Activated CD4-positive, alpha-beta T cell treated with anti-CD3 and anti-CD28 coated beads for 36 hours (primary cell): ENCODE results near the gene AP2A1. TPM values are rescaled to one million over a fixed set of nuclear protein-coding genes. Genes with fewer than 3 reads are reported as not detected.
"Not testable (repeated sequence)": the region's sequence is repeated elsewhere in the genome, so short reads cannot be mapped to it uniquely, and the experiment has no call there.

Experiments used
- ATAC-seq: fragments of 200-7000 bp; cut with Tn5 transposase; one replicate; pipeline ENCODE4 v1.10.0; 2021; ENCODE audit warnings: mild to moderate bottlenecking, moderate library complexity
- CTCF ChIA-PET: fragments of 350-600 bp; sonication (Branson Sonifier 250); formaldehyde crosslinking; loops from one replicate; lab custom pipeline; 2021; ENCODE audit warnings: antibody characterized with exemption; lab: Charles Lee
- POLR2A ChIA-PET: fragments of 350-600 bp; sonication (Branson Sonifier 250); formaldehyde crosslinking; loops from one replicate; lab custom pipeline; 2021; ENCODE audit warnings: antibody characterized with exemption, inconsistent platforms; lab: Charles Lee
- DNase-seq: peaks from one replicate; pipeline ENCODE4 v3.0.0-alpha.2; 2020
- H3K27ac Mint-ChIP-seq: one replicate; pipeline ENCODE4 v1.8.0; 2021; ENCODE audit warnings: mixed read lengths
- H3K27me3 Mint-ChIP-seq: one replicate; pipeline ENCODE4 v1.8.0; 2021; ENCODE audit warnings: mixed read lengths
- H3K36me3 Mint-ChIP-seq: one replicate; pipeline ENCODE4 v1.8.0; 2021; ENCODE audit warnings: low read depth, mixed read lengths
- H3K4me1 Mint-ChIP-seq: one replicate; pipeline ENCODE4 v1.8.0; 2021; ENCODE audit warnings: mixed read lengths
- H3K4me3 Mint-ChIP-seq: one replicate; pipeline ENCODE4 v1.8.0; 2021; ENCODE audit warnings: mild to moderate bottlenecking, moderate library complexity, mixed read lengths
- H3K9me3 Mint-ChIP-seq: one replicate; pipeline ENCODE4 v1.8.0; 2021; ENCODE audit warnings: low read depth, mixed read lengths
- intact Hi-C, 2 experiments: fragments of 100-400 bp; cut with DNase I in 1 of 2; cut with micrococcal nuclease in 1 of 2; formaldehyde crosslinking; loops; one replicate each; pipeline versions ENCODE4 v1.14.2 to v1.15.1; 2022 to 2024; cut with DNase I, micrococcal nuclease
- total RNA-seq, 2 experiments: library from RNA; stranded (reverse); gene quantifications; one replicate each; pipeline ENCODE4 v1.2.3, GENCODE V29; 2021

AP2A1 gene
- 100 to 1,000 TPM in 1 of 2 experiments, 10 to 100 TPM in 1; 79.4 to 102 TPM for total RNA-seq

GRCh38 chr19:49766930-49767299 lies at the start of gene AP2A1:
TSS of gene AP2A1 (plus strand) at chr19:49767001. CDS start at chr19:49767134, 133 bp downstream.
- Mint-ChIP-seq H3K27ac (peak within 1 kb of the TSS; percentile 93), H3K4me3 (peak within 1 kb of the TSS; percentile 94), H3K27me3 (no peaks in the 10 kb centered on the region), H3K4me1 (peaks cover 36% of the 10 kb centered on the region), H3K36me3 (peaks cover 6% of the 10 kb centered on the region), H3K9me3 (no peaks in the 10 kb centered on the region)
- ChIA-PET POLR2A (interaction anchor here (0.5 to 1.3 kb wide), 6 partner anchors 49 to 680 kb away, joined by 3 to 7 read pairs (median 4); no protein-coding TSS in a partner anchor), CTCF (interaction anchor here (0.9 to 1.1 kb wide), 2 partner anchors 95 to 101 kb away, joined by 3 read pairs; partner anchors contain the start of gene PNKP)
- intact Hi-C loops = loop anchor here (1.0 to 5.0 kb wide), 21 partner anchors 41 to 774 kb away; partner anchors contain the start of genes AKT1S1 (in 2 of the 2), FUZ (in 2 of the 2), PIH1D1 (in 2 of the 2) and TBC1D17 (in 2 of the 2)
- ATAC-seq = no peak
- DNase-seq = no peak

DNA sequence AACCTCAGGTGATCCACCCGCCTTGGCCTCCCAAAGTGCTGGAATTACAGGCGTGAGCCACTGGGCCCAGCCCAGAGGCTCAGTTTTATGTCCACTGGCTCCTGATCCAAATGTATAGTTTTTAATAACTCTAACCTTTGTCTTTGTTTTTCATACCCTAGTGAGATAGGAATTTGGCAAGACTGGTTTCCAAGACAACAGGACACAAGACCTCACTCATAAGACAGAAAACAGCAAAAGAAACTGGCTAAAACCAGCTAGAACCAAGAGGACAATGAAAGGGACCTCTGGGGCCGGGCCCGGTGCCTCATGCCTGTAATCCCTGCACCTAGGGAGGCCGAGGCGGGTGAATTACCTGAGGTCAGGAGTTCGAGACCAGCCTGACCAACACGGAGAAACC lies 48.3 kb upstream of the AP2A1 start:
- POLR2A ChIA-PET = interaction anchor here (0.8 kb wide), 1 partner anchor 48 kb away, joined by 5 read pairs; the partner anchor contains the start of gene AP2A1
- ATAC-seq (no peak), DNase-seq (no peak)
- H3K9me3 Mint-ChIP-seq = no peaks in the 10 kb centered on the region
- peaks cover 10% of the 10 kb centered on the region for H3K4me1 Mint-ChIP-seq
- no peaks in the 10 kb centered on the region for H3K27me3 Mint-ChIP-seq
- intact Hi-C loops = no loop called here
- peak overlapping the region; percentile 25 for H3K27ac Mint-ChIP-seq
- H3K4me3 Mint-ChIP-seq = peak overlapping the region; percentile 26
- CTCF ChIA-PET = interaction anchor here (1.0 to 1.7 kb wide), 4 partner anchors 18 to 132 kb away, joined by 3 to 7 read pairs (median 4); no protein-coding TSS in a partner anchor
- H3K36me3 Mint-ChIP-seq = no peaks in the 10 kb centered on the region

DNA sequence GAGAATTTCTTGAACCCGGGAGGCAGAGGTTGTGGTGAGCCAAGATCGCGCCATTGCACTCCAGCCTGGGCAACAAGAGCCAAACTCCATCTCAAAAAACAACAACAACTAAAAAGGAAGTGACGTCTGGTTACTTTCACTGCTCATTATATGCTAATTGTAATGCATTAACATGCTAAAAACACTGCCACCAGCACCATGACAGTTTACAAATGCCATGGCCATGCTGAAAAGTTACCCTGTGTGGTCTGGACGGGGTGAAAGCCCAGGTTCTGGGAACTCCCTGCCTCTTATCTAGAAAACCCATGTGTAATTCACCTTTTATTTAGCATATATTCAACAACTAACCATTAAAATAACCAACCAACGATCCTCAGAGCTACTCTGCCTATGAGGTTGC lies 47.8 kb upstream of the AP2A1 start:
- Mint-ChIP-seq H3K4me3 (no peak overlapping the region), H3K9me3 (no peaks in the 10 kb centered on the region), H3K27me3 (no peaks in the 10 kb centered on the region), H3K4me1 (peaks cover 10% of the 10 kb centered on the region), H3K27ac (no peak overlapping the region), H3K36me3 (no peaks in the 10 kb centered on the region)
- ChIA-PET POLR2A (no interaction called here), CTCF (interaction anchor here (1.2 to 1.4 kb wide), 2 partner anchors 17 to 39 kb away, joined by 3 to 7 read pairs; no protein-coding TSS in a partner anchor)
- intact Hi-C loops = no loop called here
- ATAC-seq (no peak), DNase-seq (no peak)

DNA sequence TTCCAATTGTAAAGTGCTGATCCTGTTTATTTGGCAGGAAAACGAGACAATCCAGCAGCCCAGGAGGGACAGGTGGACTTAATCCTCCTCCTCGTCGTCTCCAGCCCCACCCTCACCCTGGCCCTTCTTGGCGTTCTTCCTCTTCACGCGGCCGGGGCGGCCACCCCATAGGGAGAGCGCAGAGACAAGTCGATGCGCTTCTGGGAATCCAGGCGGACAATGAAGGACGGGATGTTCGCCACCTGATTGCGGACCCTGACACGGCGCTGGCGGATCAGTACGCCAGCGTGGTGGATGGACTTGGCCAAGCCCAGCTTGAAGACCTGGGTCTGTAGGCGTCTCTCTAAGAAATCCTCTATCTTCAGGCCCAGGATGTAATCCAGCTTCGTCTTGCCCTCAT lies 47.4 kb upstream of the AP2A1 start:
- H3K36me3 Mint-ChIP-seq, H3K27me3 Mint-ChIP-seq, ATAC-seq, H3K9me3 Mint-ChIP-seq, H3K4me1 Mint-ChIP-seq, POLR2A ChIA-PET, H3K4me3 Mint-ChIP-seq, H3K27ac Mint-ChIP-seq, DNase-seq, intact Hi-C loops, CTCF ChIA-PET: not testable (repeated sequence)

DNA sequence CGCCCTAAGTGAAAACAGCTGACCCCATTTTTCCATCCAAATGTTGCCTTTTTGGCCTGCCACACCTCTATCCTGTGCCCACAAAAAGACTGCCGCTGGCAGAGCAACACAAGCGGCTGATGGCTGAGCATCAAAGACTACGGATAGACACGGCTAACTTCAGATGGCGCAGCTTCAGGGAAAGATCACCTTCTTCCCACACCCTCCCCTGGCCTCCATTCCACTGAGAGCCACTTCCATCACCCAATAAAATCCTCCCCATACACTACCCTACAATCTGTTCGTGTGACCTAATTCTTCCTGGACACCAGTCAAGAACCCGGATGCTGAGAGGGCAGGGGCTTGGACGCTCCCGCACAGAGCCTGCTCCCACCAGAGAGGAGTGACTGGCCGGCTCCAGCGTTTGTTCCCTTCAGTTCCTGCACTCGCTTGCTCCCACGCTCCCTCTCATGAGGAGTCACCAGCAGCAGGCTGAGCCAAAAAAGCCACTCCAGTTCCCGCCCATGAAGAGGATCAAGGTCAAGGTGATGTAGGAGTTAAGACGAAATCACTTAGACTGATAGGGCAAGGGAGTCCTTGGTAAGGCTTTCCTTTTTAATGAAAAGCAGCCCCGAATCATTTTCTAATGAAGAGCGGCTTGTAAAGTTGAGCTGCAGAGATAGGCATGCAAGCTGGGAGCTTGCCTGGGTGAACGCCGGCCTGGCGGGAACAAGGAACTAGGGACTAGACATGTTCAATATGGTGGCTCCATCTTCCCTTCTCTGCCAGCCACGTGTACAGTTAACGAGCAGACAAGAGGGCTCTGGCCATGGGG lies 39.4 kb upstream of the AP2A1 start:
- no peak overlapping the region for H3K4me3 Mint-ChIP-seq
- intact Hi-C loops = no loop called here
- no peaks in the 10 kb centered on the region for H3K4me1 Mint-ChIP-seq
- H3K27me3 Mint-ChIP-seq = no peaks in the 10 kb centered on the region
- peaks cover 5% of the 10 kb centered on the region for H3K36me3 Mint-ChIP-seq
- ATAC-seq (no peak), DNase-seq (no peak)
- H3K27ac Mint-ChIP-seq = no peak overlapping the region
- CTCF ChIA-PET = interaction anchor here (0.6 to 1.0 kb wide), 2 partner anchors 10 to 28 kb away, joined by 3 read pairs; no protein-coding TSS in a partner anchor
- POLR2A ChIA-PET = no interaction called here
- no peaks in the 10 kb centered on the region for H3K9me3 Mint-ChIP-seq

DNA sequence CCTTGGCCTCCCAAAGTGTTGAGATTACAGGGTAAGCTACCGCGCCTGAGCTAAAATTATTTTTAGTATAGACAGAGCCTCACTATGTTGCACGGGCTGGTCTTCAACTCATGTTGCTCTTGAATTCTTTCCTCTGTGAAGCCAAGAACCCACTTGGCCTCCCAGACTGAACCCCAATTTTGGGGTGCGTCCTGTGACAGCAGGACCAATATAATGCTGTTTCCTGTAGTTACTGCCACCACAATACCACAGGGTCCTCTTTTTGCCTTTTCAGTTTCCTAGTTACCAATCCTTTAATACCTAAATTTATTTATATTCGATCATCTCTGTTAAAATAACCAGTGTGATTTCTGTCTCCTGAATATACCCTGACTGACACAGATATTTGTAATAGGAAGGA lies 36.6 kb upstream of the AP2A1 start:
- Mint-ChIP-seq H3K4me3 (no peak overlapping the region), H3K36me3 (peaks cover 5% of the 10 kb centered on the region), H3K4me1 (no peaks in the 10 kb centered on the region), H3K9me3 (no peaks in the 10 kb centered on the region), H3K27ac (no peak overlapping the region), H3K27me3 (no peaks in the 10 kb centered on the region)
- DNase-seq (no peak), ATAC-seq (no peak)
- POLR2A ChIA-PET = no interaction called here
- CTCF ChIA-PET = interaction anchor here (1.2 to 2.3 kb wide), 2 partner anchors 13 to 30 kb away, joined by 3 to 6 read pairs; no protein-coding TSS in a partner anchor
- intact Hi-C loops = no loop called here

- no peak for DNase-seq
- Mint-ChIP-seq H3K36me3 (no peaks in the 10 kb centered on the region), H3K9me3 (no peaks in the 10 kb centered on the region), H3K4me1 (no peaks in the 10 kb centered on the region), H3K27me3 (no peaks in the 10 kb centered on the region), H3K27ac (no peak overlapping the region), H3K4me3 (no peak overlapping the region)
- no peak for ATAC-seq
- intact Hi-C loops = no loop called here
- CTCF ChIA-PET = no interaction called here
- POLR2A ChIA-PET = no interaction called here
Observed at GRCh38 chr19:49738268-49738667, 28.5 kb upstream of the AP2A1 start.

- no peak for DNase-seq
- H3K36me3 Mint-ChIP-seq = no peaks in the 10 kb centered on the region
- POLR2A ChIA-PET = no interaction called here
- H3K9me3 Mint-ChIP-seq = no peaks in the 10 kb centered on the region
- ATAC-seq = no peak
- H3K4me1 Mint-ChIP-seq = no peaks in the 10 kb centered on the region
- H3K4me3 Mint-ChIP-seq = no peak overlapping the region
- H3K27me3 Mint-ChIP-seq = no peaks in the 10 kb centered on the region
- no peak overlapping the region for H3K27ac Mint-ChIP-seq
- intact Hi-C loops = no loop called here
- CTCF ChIA-PET = no interaction called here
Observed at GRCh38 chr19:49739098-49739497, 27.7 kb upstream of the AP2A1 start.

DNA sequence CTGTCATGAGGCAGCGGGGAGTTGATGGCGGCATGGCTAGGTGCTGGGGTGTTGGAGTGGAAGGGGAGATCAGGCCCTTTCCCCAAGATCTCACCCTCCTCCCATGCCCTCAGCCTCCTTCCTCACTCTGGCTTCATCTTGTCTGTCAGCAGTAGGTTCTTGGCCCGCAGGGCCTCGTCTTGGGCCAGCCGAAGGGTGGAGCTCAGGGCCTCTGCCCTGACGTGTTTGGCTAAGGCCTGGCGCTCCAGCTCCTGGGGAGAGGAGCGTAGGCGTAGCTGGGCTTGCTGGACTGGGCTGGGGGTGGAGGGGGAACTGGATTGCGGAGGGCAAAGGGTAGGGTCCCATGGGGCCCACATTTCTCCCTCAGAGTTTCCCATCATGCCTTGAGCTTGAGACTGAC lies 26.9 kb upstream of the AP2A1 start:
- ChIA-PET CTCF (no interaction called here), POLR2A (no interaction called here)
- Mint-ChIP-seq H3K27me3 (no peaks in the 10 kb centered on the region), H3K36me3 (no peaks in the 10 kb centered on the region), H3K4me3 (no peak overlapping the region), H3K4me1 (no peaks in the 10 kb centered on the region), H3K27ac (no peak overlapping the region), H3K9me3 (no peaks in the 10 kb centered on the region)
- DNase-seq (no peak), ATAC-seq (no peak)
- intact Hi-C loops = no loop called here

- no peak overlapping the region for H3K4me3 Mint-ChIP-seq
- H3K27me3 Mint-ChIP-seq = no peaks in the 10 kb centered on the region
- ChIA-PET CTCF (interaction anchor here (0.6 to 0.7 kb wide), 3 partner anchors 9 to 161 kb away, joined by 3 read pairs; partner anchors contain the start of gene NOSIP), POLR2A (no interaction called here)
- intact Hi-C loops = no loop called here
- no peaks in the 10 kb centered on the region for H3K9me3 Mint-ChIP-seq
- ATAC-seq (no peak), DNase-seq (no peak)
- no peak overlapping the region for H3K27ac Mint-ChIP-seq
- H3K4me1 Mint-ChIP-seq = no peaks in the 10 kb centered on the region
- H3K36me3 Mint-ChIP-seq = no peaks in the 10 kb centered on the region
Observed at GRCh38 chr19:49741210-49741844, 25.5 kb upstream of the AP2A1 start.

DNA sequence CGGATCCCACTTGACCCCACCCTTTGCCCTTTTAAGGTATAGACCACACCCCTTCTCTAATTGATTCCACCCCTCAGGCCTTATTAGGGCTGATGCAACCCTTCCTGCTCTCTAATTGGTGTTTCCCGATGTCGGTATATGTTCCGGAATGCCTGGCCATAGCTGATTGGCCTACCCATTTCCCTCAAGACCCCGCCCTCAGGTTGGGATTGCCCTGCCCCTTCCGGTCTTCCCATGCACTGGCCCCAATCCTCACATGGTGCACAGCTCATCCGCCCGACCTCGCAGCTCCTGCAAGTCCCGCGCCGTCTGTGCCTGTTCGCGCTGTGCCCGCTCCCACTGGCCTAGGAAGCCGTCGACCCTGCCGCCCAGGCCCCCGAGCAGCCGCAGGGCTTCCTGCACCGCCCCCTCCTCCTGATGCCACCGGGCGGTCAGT lies 21.8 kb upstream of the AP2A1 start:
- intact Hi-C loops = no loop called here
- CTCF ChIA-PET = no interaction called here

More for the DNA sequence above, 21.8 kb upstream of the AP2A1 start:
- H3K9me3 Mint-ChIP-seq = no peaks in the 10 kb centered on the region
- peaks cover 2% of the 10 kb centered on the region for H3K27me3 Mint-ChIP-seq
- no peak for DNase-seq
- H3K4me3 Mint-ChIP-seq = no peak overlapping the region
- POLR2A ChIA-PET = no interaction called here
- no peaks in the 10 kb centered on the region for H3K4me1 Mint-ChIP-seq
- H3K27ac Mint-ChIP-seq = no peak overlapping the region
- H3K36me3 Mint-ChIP-seq = no peaks in the 10 kb centered on the region
- no peak for ATAC-seq
